ENCODE data around the gene UCP1.
"Not testable (repeated sequence)": the region's sequence is repeated elsewhere in the genome, so short reads cannot be mapped to it uniquely, and the experiment has no call there.

DNA sequence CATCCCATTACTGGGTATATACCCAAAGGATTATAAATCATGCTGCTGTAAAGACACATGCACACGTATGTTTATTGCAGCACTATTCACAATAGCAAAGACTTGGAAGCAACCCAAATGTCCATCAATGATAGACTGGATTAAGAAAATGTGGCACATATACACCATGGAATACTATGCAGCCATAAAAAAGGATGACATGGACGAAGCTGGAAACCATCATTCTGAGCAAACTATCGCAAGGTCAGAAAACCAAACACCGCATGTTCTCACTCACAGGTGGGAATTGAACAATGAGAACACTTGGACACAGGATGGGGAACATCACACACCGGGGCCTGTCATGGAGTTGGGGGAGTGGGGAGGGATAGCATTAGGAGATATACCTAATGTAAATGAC lies 55.0 kb downstream of the UCP1 start:
- TF ChIP-seq, protein P1, sequence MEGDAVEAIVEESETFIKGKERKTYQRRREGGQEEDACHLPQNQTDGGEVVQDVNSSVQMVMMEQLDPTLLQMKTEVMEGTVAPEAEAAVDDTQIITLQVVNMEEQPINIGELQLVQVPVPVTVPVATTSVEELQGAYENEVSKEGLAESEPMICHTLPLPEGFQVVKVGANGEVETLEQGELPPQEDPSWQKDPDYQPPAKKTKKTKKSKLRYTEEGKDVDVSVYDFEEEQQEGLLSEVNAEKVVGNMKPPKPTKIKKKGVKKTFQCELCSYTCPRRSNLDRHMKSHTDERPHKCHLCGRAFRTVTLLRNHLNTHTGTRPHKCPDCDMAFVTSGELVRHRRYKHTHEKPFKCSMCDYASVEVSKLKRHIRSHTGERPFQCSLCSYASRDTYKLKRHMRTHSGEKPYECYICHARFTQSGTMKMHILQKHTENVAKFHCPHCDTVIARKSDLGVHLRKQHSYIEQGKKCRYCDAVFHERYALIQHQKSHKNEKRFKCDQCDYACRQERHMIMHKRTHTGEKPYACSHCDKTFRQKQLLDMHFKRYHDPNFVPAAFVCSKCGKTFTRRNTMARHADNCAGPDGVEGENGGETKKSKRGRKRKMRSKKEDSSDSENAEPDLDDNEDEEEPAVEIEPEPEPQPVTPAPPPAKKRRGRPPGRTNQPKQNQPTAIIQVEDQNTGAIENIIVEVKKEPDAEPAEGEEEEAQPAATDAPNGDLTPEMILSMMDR (IDR thresholded peaks at IDR 0.05; ENCODE audit: insufficient read depth, low read depth, low read length) = not testable (repeated sequence)
- not testable (repeated sequence) for TF ChIP-seq EZH2 (IDR thresholded peaks at IDR 0.05; ENCODE audit: insufficient read depth, low read length)

Data from astrocyte (in vitro differentiated cells and primary cell).